Measurements from ENCODE around the gene TPR. TPM values are rescaled to one million over a fixed set of nuclear protein-coding genes. Genes with fewer than 3 reads are reported as not detected.

TPR gene
- total and polyA plus RNA-seq, 2 of the 8 experiments (the other 6 are each of a cell fraction or from before 2014, with no cell fraction given), result 57.1 to 102 TPM

DNA sequence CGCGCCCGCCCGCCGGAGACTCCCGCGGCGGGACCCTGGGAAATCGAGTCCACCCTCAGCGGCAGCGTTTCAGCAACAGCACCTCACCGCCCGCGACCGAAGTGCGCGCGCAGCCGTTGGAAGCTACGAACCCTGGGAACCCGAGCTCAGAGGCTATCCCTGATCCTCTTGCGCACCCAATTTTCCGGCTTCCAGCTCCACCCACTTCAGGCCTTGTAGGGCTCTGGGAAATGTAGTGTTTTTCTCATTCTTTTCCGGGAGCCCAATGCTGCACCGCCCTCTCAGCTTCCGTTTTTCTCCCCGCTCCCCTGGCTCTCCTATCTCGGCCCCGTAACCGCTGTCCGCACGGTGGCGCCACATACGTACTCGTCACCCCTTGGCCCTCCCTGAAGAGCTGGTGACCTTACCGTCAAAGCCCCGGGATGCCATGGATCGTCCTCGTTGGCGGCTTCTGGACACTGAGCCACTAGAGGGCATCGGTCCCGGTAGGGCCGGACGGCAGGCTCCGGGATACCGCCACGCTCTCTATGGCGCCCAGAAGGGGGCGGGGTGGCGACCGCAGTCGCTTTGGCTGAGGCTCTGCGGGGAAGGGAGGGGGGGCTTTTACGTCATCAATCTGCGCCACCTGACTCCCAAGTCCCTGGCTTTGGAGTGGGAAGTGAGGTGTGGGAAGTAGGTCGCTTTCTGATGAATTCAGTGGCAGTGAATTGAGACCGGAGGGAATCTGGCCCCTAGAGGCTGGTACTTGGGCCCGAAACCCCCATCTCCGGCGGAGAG is at the start of gene TPR, which contains the start of gene ODR4 (continued):
- TF ChIP-seq, protein P1, sequence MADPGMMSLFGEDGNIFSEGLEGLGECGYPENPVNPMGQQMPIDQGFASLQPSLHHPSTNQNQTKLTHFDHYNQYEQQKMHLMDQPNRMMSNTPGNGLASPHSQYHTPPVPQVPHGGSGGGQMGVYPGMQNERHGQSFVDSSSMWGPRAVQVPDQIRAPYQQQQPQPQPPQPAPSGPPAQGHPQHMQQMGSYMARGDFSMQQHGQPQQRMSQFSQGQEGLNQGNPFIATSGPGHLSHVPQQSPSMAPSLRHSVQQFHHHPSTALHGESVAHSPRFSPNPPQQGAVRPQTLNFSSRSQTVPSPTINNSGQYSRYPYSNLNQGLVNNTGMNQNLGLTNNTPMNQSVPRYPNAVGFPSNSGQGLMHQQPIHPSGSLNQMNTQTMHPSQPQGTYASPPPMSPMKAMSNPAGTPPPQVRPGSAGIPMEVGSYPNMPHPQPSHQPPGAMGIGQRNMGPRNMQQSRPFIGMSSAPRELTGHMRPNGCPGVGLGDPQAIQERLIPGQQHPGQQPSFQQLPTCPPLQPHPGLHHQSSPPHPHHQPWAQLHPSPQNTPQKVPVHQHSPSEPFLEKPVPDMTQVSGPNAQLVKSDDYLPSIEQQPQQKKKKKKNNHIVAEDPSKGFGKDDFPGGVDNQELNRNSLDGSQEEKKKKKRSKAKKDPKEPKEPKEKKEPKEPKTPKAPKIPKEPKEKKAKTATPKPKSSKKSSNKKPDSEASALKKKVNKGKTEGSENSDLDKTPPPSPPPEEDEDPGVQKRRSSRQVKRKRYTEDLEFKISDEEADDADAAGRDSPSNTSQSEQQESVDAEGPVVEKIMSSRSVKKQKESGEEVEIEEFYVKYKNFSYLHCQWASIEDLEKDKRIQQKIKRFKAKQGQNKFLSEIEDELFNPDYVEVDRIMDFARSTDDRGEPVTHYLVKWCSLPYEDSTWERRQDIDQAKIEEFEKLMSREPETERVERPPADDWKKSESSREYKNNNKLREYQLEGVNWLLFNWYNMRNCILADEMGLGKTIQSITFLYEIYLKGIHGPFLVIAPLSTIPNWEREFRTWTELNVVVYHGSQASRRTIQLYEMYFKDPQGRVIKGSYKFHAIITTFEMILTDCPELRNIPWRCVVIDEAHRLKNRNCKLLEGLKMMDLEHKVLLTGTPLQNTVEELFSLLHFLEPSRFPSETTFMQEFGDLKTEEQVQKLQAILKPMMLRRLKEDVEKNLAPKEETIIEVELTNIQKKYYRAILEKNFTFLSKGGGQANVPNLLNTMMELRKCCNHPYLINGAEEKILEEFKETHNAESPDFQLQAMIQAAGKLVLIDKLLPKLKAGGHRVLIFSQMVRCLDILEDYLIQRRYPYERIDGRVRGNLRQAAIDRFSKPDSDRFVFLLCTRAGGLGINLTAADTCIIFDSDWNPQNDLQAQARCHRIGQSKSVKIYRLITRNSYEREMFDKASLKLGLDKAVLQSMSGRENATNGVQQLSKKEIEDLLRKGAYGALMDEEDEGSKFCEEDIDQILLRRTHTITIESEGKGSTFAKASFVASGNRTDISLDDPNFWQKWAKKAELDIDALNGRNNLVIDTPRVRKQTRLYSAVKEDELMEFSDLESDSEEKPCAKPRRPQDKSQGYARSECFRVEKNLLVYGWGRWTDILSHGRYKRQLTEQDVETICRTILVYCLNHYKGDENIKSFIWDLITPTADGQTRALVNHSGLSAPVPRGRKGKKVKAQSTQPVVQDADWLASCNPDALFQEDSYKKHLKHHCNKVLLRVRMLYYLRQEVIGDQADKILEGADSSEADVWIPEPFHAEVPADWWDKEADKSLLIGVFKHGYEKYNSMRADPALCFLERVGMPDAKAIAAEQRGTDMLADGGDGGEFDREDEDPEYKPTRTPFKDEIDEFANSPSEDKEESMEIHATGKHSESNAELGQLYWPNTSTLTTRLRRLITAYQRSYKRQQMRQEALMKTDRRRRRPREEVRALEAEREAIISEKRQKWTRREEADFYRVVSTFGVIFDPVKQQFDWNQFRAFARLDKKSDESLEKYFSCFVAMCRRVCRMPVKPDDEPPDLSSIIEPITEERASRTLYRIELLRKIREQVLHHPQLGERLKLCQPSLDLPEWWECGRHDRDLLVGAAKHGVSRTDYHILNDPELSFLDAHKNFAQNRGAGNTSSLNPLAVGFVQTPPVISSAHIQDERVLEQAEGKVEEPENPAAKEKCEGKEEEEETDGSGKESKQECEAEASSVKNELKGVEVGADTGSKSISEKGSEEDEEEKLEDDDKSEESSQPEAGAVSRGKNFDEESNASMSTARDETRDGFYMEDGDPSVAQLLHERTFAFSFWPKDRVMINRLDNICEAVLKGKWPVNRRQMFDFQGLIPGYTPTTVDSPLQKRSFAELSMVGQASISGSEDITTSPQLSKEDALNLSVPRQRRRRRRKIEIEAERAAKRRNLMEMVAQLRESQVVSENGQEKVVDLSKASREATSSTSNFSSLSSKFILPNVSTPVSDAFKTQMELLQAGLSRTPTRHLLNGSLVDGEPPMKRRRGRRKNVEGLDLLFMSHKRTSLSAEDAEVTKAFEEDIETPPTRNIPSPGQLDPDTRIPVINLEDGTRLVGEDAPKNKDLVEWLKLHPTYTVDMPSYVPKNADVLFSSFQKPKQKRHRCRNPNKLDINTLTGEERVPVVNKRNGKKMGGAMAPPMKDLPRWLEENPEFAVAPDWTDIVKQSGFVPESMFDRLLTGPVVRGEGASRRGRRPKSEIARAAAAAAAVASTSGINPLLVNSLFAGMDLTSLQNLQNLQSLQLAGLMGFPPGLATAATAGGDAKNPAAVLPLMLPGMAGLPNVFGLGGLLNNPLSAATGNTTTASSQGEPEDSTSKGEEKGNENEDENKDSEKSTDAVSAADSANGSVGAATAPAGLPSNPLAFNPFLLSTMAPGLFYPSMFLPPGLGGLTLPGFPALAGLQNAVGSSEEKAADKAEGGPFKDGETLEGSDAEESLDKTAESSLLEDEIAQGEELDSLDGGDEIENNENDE (IDR thresholded peaks at IDR 0.05; ENCODE audit: insufficient replicate concordance, low read length), result no peak
- TF ChIP-seq TCF12 (IDR thresholded peaks at IDR 0.05; ENCODE audit: low read depth, low read length), result no peak
- peak; percentile 73 for TF ChIP-seq EGR1 (IDR thresholded peaks at IDR 0.05; ENCODE audit: borderline replicate concordance, low read depth, low read length)
- no peak for TF ChIP-seq SP4 (IDR thresholded peaks at IDR 0.05; ENCODE audit: low read length)
- peak; percentile 56; the same call in 1 of the 2 replicates for TF ChIP-seq GTF2F1 (IDR thresholded peaks at IDR 0.05; ENCODE audit: borderline replicate concordance, low read depth, low read length)
- TF ChIP-seq TAF7 (optimal IDR thresholded peaks at IDR 0.05; ENCODE audit: borderline replicate concordance, low read depth, low read length), result peak; percentile 83
- no peak for TF ChIP-seq SUZ12 (IDR thresholded peaks at IDR 0.05; ENCODE audit: low read length)
- TF ChIP-seq CHD2 (IDR thresholded peaks at IDR 0.05; ENCODE audit: low read length), result no peak
- TF ChIP-seq ASH2L (IDR thresholded peaks at IDR 0.05; ENCODE audit: low read length), result no peak
- no peak; a peak in 1 of 4 replicates for TF ChIP-seq HDAC2 (IDR thresholded peaks at IDR 0.05; ENCODE audit: borderline replicate concordance in 1 of 2, low read depth in 2 of 2, low read length in 2 of 2)
- no peak for TF ChIP-seq BRCA1 (IDR thresholded peaks at IDR 0.05; ENCODE audit: low read depth, low read length)
